ENCODE data around the gene RASGRP1.

Gene RASGRP1

DNA sequence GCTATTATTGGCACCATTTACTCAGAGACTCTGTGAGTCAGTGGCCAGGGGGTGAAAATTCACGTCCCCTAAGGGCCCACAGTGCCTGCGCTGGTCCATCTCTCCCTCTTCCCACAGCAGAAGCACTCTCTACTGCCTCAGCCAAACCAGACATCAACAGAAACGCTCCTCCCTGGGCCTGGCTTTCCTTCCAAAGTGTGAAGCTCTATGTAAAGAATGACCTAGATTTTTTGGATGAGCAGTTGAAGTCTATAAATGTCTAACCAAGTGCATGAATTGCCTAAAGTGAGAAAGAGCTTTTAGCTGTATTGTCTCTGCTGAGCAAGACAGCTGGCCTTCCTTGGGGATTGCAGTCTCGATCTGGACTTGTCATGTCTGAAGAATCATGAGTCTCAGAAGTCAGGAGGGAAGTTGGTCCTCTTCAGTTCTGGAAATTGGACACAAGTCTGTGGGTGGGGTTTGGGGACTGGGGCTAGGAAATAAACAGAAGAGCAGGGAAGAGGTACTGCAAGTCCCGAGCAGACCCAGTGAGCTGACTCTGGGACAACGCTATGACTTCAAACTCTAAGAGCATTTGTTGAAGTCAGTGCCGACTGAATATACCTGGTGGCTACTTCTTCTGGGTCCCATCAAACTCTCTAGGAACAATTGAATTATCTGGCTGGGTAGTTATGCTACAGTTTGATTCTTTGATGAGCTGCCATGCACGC lies 29.0 kb downstream of the RASGRP1 start:
- no peak for DNase-seq

DNA sequence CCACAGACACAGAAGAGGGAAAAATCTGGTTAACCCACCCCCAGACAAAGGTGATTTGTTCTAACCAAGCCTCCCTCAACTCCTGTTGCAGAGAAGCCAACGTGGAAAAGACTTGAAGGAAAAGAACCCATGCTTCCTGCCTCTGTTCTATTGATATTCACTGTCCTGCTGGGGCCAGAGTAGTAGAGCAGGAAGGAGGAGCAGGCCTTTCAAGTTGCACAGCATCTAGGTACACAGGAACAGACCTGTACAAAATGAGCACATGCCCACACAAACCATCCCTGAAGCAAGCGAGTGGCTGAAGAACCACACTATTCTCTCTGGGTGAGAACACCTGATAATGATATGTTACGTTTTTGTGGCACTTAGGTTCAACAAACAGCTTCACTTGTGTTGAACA lies 29.9 kb downstream of the RASGRP1 start:
- DNase-seq = no peak

DNA sequence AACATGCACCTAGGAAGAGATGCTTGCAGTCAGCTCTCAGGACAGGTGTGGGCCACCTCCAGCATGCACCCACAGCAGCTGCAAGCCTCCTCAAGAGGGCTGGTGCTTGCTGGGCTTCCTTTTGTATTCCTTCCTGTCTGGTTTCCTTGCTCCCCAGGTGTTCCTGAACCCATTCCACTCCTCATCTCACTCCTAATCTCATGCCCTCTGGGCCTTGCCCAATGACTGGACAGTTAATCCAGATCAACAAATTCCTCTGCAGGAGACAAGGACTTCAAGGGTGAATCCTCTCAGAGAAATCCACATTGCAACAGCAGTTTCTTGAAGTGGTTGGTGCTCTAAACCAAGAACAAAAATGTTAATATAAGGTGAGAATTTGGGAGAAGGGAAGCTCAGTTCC lies 30.7 kb downstream of the RASGRP1 start:
- no peak for DNase-seq

DNA sequence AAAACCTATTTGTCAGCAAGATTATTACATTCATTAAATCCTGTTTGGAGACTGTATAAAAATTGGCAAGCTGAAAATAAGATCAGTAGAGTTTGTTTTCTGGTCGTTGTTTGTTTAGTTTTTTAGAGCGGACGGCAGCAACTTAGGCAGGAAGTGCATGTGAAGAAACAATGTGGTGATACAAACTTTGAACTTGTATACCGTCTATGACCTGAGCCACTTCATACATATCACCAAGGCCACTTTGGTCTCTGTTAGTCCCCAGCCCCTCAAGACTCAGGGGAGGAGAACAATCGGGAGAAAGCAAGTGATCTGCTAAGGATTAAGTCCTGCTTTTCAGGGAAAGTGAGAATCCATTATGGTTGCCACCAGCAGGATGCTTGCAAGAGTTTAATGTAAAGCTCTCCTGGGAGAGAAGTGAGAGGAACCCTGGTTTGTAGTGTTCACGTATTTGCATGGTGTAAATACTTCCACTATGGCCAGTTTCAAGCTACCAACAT lies 31.1 kb downstream of the RASGRP1 start:
- no peak for DNase-seq

DNA sequence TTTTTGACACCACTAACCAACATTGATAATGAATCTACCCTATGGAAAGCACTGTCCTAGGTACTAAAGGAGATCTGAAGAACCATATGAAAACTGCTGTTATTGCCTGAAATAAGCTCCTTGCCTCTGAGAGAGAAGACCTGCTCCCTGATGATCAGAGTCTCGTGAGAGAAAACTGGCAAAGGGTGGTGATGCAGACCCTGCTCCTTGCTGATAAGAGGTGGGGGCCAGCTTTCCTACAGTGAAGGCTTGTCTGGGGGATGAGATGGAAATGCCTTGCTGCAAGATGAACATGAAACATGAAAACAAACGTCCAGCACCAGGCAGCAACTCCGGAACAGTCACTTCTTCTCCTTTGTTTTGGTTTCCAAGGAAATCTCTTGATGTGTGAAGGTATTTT lies 31.9 kb downstream of the RASGRP1 start:
- DNase-seq = no peak

DNA sequence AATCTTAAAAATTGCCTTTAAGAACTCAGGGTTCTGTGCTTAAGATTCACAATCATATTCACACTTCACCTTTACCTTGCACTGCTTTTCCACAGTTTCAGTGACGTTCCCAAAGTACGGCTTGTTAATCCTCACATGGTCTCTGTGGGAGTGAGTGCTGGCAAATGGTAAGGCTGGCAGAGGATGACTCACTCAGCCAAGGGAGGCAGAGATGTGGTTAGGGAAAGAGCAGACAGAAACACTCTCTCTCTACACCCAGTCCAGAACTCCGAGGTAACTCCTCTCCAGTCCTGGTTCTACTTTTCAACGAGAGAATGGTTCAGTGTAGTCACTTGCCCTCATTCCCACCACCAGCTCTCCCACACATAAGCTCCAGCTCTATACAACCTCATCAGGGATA lies 33.1 kb downstream of the RASGRP1 start:
- no peak for DNase-seq

DNA sequence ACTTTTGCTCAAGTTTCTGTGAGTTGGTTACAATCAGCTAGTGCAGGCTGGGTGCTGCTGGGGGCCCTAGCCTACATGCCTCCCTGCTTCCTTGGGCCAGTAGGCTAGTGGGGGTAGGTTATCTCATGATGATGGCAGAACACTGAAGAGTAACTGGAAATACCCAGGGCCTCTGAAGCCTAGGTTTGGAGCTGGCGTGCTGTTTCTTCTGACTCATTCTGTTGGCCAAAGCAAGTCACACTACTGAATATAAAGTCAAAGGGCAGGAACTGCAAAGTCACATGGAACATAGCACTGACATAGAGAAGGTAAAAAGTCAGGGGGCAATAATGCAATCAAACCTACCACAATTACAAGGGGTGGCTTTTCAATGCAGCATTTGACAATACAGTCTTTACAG lies 34.5 kb downstream of the RASGRP1 start:
- no peak for DNase-seq

DNA sequence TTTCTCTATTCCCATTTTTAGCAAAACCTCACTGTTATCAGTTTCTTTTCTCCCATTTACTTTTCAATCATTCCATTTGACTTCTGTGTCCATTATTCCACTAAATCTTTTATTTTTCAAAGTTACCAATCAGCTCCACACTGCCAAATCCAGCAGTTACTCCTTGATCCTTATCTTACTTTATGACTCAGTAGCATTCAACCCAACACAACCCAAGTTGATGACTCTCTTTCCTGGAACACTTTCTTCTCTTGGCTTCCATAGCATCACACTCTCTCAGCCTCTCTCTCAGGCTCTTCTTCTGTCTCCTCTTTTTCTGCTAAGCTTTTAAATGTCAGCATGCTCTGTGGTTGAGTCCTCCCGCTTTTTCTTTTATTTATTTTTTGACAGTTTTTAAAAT lies 36.3 kb downstream of the RASGRP1 start:
- DNase-seq = no peak

DNA sequence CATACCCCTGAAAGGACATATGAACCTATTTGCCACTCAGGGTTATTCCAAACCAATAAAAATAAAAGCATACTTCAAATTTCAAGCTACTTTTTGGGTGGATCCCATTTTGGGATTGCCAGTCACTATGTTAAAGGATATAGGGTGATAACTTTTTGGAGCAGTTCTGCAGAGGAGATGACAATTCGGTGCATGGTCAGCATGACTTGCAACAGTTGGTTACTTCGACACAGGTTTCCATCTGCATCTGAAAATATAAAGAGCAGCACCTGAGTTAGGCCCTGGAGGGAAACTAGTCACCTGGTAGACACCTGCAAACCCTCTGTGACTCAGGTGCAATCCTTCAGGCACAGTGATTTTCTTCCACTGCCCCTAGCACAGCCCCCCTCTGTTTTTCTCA lies 38.5 kb downstream of the RASGRP1 start:
- no peak for DNase-seq

DNA sequence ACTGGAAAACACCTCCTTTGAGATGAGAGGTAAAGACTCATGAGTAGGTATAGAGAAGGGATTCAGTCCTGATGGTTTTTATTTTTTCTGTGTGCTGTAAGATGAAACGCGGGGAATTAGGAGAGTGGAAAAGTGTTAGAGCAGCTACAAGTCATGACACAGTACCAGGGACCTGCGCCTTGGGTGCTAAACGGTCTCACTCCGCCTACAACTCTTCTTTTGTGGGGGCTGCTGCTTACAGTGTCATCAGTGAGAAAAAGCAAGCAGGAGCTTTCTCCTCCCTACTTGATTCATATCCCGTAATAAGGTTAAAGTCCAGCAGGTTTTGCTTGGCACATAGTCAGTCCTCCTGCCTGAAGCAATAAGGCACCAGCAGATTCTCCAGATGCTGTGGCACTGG lies 39.1 kb downstream of the RASGRP1 start:
- no peak for DNase-seq

DNA sequence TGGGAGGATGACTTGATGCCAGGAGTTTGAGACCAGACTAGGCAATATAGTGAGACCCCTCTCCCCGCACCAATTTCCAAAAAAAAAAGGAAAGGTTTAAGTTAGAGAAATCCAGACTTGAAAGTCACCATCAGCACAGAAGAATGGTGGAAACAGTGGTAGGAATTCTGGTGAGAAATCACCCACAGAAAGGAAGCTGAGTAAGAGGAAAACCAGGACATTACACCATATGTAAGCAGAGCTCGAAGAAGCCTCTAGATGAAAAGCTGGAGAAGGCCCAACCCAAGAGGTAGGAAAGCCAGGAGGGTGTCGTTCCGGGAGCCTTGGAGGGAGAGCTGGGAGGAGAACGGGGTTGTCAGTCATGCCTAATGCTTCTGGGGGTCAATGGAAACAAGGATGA lies 40.5 kb downstream of the RASGRP1 start:
- no peak for DNase-seq

DNA sequence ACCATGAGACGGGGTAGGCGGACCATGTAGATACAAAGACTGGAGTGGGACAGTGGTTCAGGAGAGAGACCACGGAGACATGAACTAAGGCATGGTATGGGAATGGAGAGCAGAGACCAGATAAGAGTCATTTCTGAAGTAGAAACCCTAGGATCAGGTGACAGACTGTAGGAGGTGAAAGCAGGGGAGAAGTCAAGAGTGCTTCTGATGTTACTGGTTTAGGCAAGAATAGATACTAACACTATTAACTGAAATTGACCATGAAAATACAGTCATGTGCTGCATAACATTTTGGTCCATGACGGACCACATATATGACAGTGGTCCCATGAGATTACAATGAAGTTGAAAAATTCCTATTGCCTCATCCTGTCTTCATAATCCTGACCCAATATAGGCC lies 41.7 kb downstream of the RASGRP1 start:
- no peak for DNase-seq

DNA sequence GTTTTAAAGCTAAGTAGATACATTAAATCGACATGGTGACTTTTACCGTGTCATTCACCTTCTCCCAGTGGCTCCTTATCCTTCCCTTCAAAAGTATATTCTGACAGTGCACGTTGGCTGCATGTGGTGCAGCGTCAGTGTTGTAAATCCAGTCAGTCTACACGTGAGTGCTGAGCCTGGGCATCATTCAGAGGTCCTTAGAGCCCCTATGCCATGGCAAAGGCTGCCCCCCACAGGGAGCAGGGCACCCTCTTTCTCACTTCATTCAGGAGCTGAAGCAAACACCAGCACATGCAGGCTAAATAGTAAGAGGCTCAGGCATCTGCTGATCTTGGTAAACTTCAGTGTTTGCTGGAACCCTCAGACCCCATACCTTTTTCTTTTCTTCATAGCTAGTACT lies 43.3 kb downstream of the RASGRP1 start:
- no peak for DNase-seq

DNA sequence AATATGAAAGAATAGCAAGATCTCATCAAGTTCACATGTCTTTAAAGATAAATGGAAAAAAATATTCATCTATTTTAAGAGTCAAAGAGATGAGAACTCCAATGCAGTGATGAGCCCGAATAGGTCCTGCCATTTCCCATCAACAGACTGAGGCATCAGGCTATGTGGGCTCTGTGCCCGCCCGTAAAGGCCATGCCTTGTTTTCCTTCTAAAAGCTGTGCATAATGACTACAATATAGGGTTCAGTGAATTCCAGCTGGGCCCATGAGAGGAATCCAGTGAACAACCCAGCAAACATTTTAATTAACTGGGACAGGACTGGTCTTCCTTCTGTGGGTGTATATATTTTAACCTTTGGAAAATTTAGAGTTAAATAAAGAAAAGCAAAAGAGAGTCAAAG lies 44.6 kb downstream of the RASGRP1 start:
- DNase-seq = no peak

DNA sequence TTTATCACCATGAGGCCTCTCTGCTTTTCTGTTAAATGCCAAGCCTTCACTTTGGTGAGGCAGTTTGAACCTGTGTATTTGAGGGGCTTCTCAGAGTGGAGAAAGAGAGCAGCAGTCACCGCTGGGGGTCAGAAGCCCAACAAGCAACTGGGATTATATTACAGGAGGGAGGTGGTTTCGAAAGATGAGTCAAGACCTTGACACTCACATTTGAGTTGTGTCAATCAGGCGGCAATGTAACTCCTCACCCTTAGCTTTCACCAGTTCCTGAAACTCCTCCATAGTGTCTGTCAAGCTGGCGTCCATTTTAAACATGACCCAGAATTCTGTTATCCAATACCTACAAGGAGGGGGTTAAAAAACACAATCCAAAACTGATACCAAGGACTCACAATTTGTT lies 46.5 kb downstream of the RASGRP1 start:
- DNase-seq = no peak

DNA sequence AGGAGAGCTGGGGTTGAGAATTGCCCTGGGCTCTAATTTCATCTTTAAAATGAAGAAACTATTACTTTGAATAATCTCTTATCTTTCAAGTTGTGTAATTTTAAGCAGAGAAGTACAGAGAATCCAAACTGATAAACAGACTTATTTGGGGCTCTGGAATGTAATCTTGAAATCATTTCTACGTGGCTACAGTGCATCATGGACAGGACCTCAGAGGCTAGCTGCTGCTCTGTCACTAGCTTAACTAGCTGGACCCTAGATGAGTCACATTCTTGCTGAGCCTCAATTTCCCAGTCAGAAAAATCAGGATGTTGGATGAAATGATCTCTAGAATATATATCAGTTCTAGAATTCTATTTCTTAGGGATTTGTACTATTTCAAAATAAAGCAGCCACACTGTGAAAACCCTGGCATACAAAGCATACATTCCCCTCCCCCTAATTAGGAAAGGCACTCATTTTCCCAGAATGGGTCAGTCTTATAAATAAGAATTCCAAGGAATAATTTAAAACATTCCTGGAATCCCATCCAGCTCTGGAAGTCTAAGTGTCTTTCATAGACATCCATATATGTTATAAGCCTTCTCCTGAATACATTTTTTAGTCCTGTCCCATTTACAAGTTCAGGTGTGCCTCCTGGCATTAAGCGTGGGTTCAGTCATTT lies 47.2 kb downstream of the RASGRP1 start:
- no peak for DNase-seq

DNA sequence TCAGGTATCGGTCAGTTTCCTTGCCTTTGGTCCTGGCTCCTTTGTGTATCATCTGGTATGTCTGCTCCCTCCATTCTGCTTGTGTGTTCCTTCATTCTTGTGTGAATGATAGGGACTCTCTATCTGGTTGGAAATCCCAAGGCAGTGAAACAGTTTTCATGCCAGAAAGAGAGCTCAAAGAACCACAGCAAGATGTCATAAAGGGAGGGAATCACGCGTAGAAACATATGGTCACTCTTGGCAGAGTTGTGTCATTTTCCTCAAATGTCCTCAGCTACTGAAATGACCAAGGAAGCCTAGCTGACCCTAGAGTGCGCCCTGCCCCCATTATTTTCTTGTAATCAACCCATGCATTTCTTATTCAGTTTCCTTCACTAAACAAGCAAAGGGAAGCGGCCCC lies 48.0 kb downstream of the RASGRP1 start:
- DNase-seq = no peak

DNA sequence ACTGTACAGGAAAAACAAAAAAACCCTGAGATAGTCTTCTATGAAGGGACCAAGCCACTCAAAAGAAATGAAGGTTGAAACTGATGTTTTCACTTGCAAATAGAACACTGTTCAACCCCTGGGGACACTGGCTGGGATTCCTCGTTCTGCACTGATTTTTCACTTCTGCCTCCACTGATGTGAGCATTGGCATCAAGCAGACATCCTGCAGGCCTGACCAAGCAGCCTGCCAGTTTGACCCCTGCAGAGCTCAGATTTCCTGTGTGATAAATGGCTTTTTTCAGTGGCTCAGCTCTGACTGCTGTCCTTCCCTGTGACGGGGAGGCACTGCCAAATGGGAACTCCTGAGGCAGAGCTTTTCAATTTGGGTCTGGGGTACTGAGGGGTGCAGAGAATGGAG lies 50.0 kb downstream of the RASGRP1 start:
- DNase-seq = no peak

DNA sequence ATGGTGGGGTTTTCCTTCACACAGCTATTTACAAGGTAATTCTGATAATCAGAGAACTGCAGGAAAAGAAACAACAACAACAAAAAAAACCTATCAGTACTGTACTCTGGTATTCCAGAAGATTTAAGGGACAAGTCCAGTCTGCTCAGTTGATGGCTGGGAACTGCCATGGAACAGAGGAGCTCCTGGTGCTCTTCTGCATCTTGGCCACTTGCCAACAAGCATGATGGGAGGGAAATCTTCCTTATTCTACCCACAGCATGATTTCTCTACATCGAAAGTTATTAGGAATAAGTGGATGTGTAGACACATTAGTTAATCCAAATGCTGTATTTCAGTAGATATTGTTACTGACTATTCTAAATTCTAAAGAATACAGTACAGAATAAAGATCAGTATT lies 51.7 kb downstream of the RASGRP1 start:
- no peak for DNase-seq

DNA sequence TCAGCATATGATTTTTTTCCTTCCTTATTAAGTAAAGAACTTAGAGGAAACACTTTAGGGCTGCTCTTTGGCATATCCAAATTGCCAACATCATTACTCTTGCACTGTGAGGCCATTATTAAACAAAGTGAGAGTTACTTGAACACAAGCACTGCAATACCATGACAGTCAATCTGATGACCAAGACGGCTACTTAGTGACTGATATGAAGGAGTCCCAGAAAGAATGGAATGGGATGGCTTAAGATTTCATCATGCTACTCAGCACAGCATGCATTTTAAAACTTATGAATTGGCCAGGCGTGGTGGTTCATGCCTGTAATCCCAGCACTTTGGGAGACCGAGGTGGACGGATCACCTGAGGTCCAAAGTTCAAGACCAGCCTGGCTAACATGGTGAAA lies 55.5 kb downstream of the RASGRP1 start:
- DNase-seq = no peak

DNA sequence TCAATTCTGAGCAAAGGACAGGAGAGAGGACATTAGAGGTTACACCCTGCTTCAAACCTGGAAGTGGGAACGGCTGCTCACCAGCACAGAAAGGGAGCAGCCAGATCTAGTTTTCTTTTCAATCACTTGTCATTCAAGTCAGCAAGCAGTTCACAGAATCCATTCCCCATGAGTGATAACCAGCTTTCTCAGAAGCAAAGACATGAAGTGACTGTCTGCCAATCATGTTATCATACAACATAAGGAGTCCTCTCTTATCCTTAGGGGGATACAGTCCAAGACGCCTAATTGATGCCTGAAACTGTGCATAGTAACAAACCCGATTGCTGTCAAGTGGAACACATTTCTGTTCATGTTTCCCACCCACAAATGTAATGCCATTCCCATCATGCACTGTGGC lies 56.0 kb downstream of the RASGRP1 start:
- DNase-seq = no peak

DNA sequence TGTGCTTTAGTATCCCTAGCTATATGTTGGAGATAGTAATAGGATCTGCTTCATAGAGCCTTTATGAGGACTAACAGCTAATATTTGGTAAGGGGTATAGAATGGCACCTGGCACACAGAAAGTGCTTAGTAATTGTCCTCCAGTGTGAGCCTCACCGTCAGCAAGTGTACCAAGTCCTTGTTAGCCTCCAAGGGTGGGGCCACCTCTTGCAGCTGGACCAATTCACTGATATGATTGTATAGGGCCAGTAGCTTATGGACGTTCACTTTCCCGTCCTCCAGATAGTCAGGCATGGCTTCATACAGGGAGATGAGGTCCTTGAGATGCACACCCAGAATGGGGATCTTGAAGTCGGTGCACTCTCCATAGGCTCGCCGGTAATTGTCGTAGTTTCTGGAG lies 57.0 kb downstream of the RASGRP1 start:
- no peak for DNase-seq

DNA sequence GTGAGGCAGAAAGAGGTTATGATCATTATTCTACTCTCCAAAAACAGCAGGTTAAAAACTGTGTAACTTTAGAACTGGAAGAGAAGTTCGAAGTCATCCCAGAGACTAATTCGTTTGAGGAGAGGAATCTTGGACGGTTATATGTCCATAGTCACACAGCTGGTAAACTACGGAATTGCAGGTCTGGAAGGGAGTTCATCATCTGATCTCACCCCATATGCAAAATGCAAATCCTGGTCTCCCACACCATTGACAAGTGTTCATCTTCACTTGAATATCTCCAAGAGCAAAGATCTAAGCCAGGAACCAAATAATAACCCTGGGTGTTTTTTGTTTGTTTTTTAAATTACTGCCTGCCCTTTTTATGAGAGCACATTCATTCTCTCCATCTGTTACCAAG lies 57.6 kb downstream of the RASGRP1 start:
- no peak for DNase-seq

DNA sequence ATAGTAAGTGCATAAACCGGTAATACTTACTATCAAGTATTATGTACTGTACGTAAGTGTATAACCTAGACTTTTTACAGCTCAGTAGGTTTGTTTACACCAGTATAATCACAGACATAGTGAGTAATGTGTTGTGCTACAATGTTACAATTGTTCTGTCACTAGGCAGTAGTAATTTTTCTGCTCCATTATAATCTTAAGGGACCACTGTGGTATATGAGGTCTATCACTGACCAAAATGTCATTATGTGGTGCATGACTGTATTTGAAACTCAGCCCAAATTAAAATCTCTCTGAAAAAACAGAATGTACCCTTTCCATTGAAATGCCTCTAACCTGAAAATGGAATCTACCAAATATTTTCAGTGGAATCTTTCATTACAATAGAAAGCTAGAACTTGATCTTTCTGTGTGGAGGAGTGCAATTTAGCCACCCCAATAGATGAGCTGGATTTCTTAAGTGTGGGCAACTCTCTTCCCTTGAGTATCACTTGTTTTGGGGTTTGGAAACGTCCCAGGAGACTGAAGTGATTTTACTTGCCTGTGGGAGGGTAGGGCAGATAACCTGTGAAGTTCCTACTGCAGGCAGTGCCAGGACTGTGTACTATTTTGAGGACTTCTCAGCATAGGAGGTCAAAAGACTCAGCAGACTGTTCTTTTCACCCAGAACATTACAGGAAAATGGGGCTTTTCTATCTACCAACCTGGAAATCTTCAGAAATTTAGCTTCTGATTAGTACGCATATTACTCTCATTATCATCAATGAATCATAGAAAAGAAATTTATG lies 59.7 kb downstream of the RASGRP1 start:
- no peak for DNase-seq

Data from NCI-H1417 treated with DMSO at 0.1 percent for 48 hours (cell line).